Endothelial cell of umbilical vein (primary cell): ENCODE results near the gene CPA3. TPM values are rescaled to one million over a fixed set of nuclear protein-coding genes. Genes with fewer than 3 reads are reported as not detected.

Experiments used
- BruUV-seq: library from RNA; stranded (reverse); fragments of 400-500 nt; replicated peaks from 2 replicates; lab custom pipeline; 2021; lab: Mats Ljungman, UMichigan
- CTCF ChIA-PET: fragments of 300-600, 350-600 bp; sonication (Branson Sonifier 250); formaldehyde crosslinking; loops from one replicate; lab custom pipeline; 2021; ENCODE audit warnings: antibody characterized with exemption, inconsistent platforms; lab: Charles Lee
- POLR2A ChIA-PET: fragments of 300-600, 350-600 bp; sonication (Branson Sonifier 250); formaldehyde crosslinking; loops from one replicate; lab custom pipeline; 2021; ENCODE audit warnings: antibody characterized with exemption, inconsistent platforms; lab: Charles Lee
- DNase-seq: peaks from one replicate; pipeline ENCODE4 v3.0.0-alpha.2; 2011; ENCODE audit warnings: low read depth, low spot score
- FAIRE-seq: peaks from 2 replicates; lab custom pipeline; 2011; peaks lifted over from hg19 to GRCh38; lab: Jason Lieb, UNC
- H2AFZ ChIP-seq: 2 replicates; pipeline ENCODE4 v1.6.0; 2012; ENCODE audit warnings: low read depth, low read length, control low read depth, inconsistent platforms
- H3K27ac ChIP-seq: 2 replicates; pipeline ENCODE4 v1.5.1; 2011; ENCODE audit warnings: low read depth, mild to moderate bottlenecking, control low read depth, low read length, moderate library complexity; ENCODE audit not compliant: insufficient read depth
- H3K27me3 ChIP-seq, 2 experiments: 2 replicates each; pipeline versions ENCODE4 v1.6.0 to v1.6.1; 2011; ENCODE audit warnings: low read length in 2 of 2, mixed read lengths in 1 of 2; ENCODE audit not compliant: control insufficient read depth in 2 of 2, insufficient read depth in 2 of 2
- H3K36me3 ChIP-seq, 2 experiments: 2 replicates in 1 of 2; 3 replicates in 1 of 2; pipeline ENCODE4 v1.5.1; 2011; ENCODE audit warnings: low read length in 2 of 2, mild to moderate bottlenecking in 1 of 2, moderate library complexity in 1 of 2; ENCODE audit not compliant: control insufficient read depth in 2 of 2, insufficient read depth in 2 of 2; ENCODE audit errors: extremely low read depth in 1 of 2
- H3K4me1 ChIP-seq: 3 replicates; pipeline ENCODE4 v1.5.1; 2011; ENCODE audit warnings: mild to moderate bottlenecking, low read length; ENCODE audit not compliant: control insufficient read depth, insufficient read depth; ENCODE audit errors: extremely low read depth
- H3K4me2 ChIP-seq: 2 replicates; pipeline ENCODE4 v1.6.1; 2011; ENCODE audit warnings: low read length, control low read depth, mixed read lengths; ENCODE audit not compliant: insufficient read depth
- H3K4me3 ChIP-seq, 3 experiments: fragments of 200-600 bp in 1 of 3; sonication (generic), shearing (Covaris generic) in 1 of 3; replicated peaks in 1 of 3; 2 replicates each; pipeline ENCODE4 v1.5.1; 2011 to 2016; ENCODE audit warnings: control low read depth in 3 of 3, low read length in 3 of 3, mild to moderate bottlenecking in 2 of 3, inconsistent platforms in 1 of 3, low read depth in 1 of 3, moderate library complexity in 1 of 3; ENCODE audit not compliant: insufficient read depth in 1 of 3
- H3K79me2 ChIP-seq: 2 replicates; pipeline ENCODE4 v1.6.0; 2012; ENCODE audit warnings: low read length, inconsistent platforms; ENCODE audit not compliant: control insufficient read depth, insufficient read depth
- H3K9ac ChIP-seq: replicated peaks from 2 replicates; pipeline ENCODE3; 2011; ENCODE audit warnings: low read length, control low read depth; ENCODE audit not compliant: insufficient read depth; ENCODE audit errors: extremely low read depth
- H3K9me1 ChIP-seq: replicated peaks from 3 replicates; pipeline ENCODE4 v1.6.0; 2011; ENCODE audit warnings: mild to moderate bottlenecking, low read length; ENCODE audit not compliant: control insufficient read depth, insufficient read depth; ENCODE audit errors: extremely low read depth
- H3K9me3 ChIP-seq: replicated peaks from 2 replicates; pipeline ENCODE4 v1.5.1; 2012; ENCODE audit warnings: low read length, inconsistent platforms; ENCODE audit not compliant: control insufficient read depth, insufficient read depth
- H4K20me1 ChIP-seq: replicated peaks from 2 replicates; pipeline ENCODE3; 2011; ENCODE audit warnings: mild to moderate bottlenecking, low read length; ENCODE audit not compliant: control insufficient read depth, insufficient read depth; ENCODE audit errors: extremely low read depth
- EZH2 ChIP-seq: IDR thresholded peaks from 2 replicates; pipeline ENCODE4 v1.6.1; 2012; ENCODE audit warnings: borderline replicate concordance, low read depth, mild to moderate bottlenecking, moderate library complexity, low read length, inconsistent platforms; ENCODE audit not compliant: severe bottlenecking
- FOS ChIP-seq: IDR thresholded peaks from 2 replicates; pipeline ENCODE4 v1.6.1; 2011; ENCODE audit warnings: mild to moderate bottlenecking, low read length, moderate library complexity, borderline replicate concordance; ENCODE audit not compliant: insufficient read depth
- GATA2 ChIP-seq: IDR thresholded peaks from 2 replicates; pipeline ENCODE4 v1.7.0; 2011; ENCODE audit warnings: low read depth, mild to moderate bottlenecking, moderate library complexity, mixed read lengths, low read length; ENCODE audit not compliant: insufficient read length, insufficient read depth
- JUN ChIP-seq: IDR thresholded peaks from 2 replicates; pipeline ENCODE4 v1.6.1; 2011; ENCODE audit warnings: borderline replicate concordance, low read depth; ENCODE audit not compliant: insufficient read length, insufficient read depth
- MYC ChIP-seq: IDR thresholded peaks from one replicate; pipeline ENCODE4 v1.6.1; 2011; ENCODE audit warnings: mild to moderate bottlenecking, low read depth, low read length
- POLR2A ChIP-seq: IDR thresholded peaks from 2 replicates; pipeline ENCODE4 v1.6.1; 2012; ENCODE audit warnings: low read depth, mild to moderate bottlenecking, control low read depth, low read length
- POLR2AphosphoS5 ChIP-seq: IDR thresholded peaks from 2 replicates; pipeline ENCODE4 v1.6.1; 2012; ENCODE audit warnings: low read depth, mild to moderate bottlenecking, control low read depth, low read length, moderate library complexity; ENCODE audit not compliant: insufficient read depth
- dilution Hi-C: fragments of 300-500 bp; cut with MboI; formaldehyde crosslinking; loops from one replicate; pipeline ENCODE4 v1.15.0; 2019; ENCODE audit warnings: low sequenced_read_pairs; ENCODE audit not compliant: extremely low pct_ligation_motif_present
- intact Hi-C: fragments of 100-400 bp; cut with micrococcal nuclease; formaldehyde crosslinking; loops from one replicate; pipeline ENCODE4 v1.10.0; 2022
- polyA plus RNA-seq, 4 experiments: library from polyadenylated mRNA; depleted of rRNA in 3 of 4; stranded (reverse) in 3 of 4; unstranded in 1 of 4; fragments of >200 nt; gene quantifications; 2 replicates each; pipeline versions ENCODE4 v1.2.1 to v1.2.3, GENCODE V29; 2011 to 2012; ENCODE audit warnings: missing spikeins in 1 of 4
- total RNA-seq: library from RNA; stranded (reverse); gene quantifications from 2 replicates; pipeline ENCODE4 v1.2.3, GENCODE V29; 2021
- TF ChIP-seq, protein P1 (sequence below), 2 donors: IDR thresholded peaks; 1 replicate in 1 of 2; 2 replicates in 1 of 2; pipeline ENCODE4 v1.5.1; 2011; ENCODE audit warnings: low read length in 2 of 2, mild to moderate bottlenecking in 2 of 2, moderate library complexity in 2 of 2, control low read depth in 1 of 2, inconsistent platforms in 1 of 2, low read depth in 1 of 2; ENCODE audit not compliant: insufficient read depth in 1 of 2; ENCODE audit errors: extremely low read depth in 1 of 2
- TF ChIP-seq, protein P2 (sequence below): IDR thresholded peaks from 2 replicates; pipeline ENCODE4 v1.6.1; 2011; ENCODE audit not compliant: insufficient read depth, insufficient read length

Gene CPA3
- total and polyA plus RNA-seq, 2 donors (not counting 3 experiments of a cell fraction or from before 2014, with no cell fraction given): 1.7 to 6.4 TPM

DNA sequence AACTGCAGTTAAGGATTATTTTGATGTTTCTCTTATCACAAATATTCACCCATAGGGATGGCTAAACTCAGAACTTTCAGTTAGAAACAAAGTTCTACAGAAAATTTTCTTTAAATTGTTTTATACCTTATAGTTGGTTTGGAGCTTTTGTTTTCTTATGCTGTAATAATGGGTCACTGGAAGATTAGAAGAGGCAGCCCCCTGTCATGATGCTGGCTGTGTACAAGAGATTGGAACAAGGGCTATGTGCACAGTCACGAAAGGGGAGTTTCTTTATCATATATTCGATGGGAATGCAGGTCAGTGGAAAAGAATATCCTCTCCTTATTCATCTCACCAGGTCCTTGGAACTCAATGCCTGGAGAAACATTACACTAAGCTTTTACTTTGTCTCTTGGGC is 12.0 kb upstream of the CPA3 start:
- TF ChIP-seq JUN: no peak
- TF ChIP-seq EZH2: no peak
- no peak for TF ChIP-seq POLR2AphosphoS5
- TF ChIP-seq, protein P1, sequence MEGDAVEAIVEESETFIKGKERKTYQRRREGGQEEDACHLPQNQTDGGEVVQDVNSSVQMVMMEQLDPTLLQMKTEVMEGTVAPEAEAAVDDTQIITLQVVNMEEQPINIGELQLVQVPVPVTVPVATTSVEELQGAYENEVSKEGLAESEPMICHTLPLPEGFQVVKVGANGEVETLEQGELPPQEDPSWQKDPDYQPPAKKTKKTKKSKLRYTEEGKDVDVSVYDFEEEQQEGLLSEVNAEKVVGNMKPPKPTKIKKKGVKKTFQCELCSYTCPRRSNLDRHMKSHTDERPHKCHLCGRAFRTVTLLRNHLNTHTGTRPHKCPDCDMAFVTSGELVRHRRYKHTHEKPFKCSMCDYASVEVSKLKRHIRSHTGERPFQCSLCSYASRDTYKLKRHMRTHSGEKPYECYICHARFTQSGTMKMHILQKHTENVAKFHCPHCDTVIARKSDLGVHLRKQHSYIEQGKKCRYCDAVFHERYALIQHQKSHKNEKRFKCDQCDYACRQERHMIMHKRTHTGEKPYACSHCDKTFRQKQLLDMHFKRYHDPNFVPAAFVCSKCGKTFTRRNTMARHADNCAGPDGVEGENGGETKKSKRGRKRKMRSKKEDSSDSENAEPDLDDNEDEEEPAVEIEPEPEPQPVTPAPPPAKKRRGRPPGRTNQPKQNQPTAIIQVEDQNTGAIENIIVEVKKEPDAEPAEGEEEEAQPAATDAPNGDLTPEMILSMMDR (IDR thresholded peaks at IDR 0.05; ENCODE audit: extremely low read depth in 1 of 2, insufficient read depth in 1 of 2, low read depth in 1 of 2, low read length in 2 of 2): no peak
- TF ChIP-seq POLR2A: no peak
- TF ChIP-seq FOS: no peak
- TF ChIP-seq, protein P2, sequence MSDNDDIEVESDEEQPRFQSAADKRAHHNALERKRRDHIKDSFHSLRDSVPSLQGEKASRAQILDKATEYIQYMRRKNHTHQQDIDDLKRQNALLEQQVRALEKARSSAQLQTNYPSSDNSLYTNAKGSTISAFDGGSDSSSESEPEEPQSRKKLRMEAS: no peak
- TF ChIP-seq GATA2: no peak
- no peak for TF ChIP-seq MYC
- no peak overlapping the region for H3K27ac ChIP-seq
- ChIA-PET CTCF (interaction anchor here (1.5 kb wide), 1 partner anchor 90 kb away, joined by 7 read pairs; no protein-coding TSS in a partner anchor), POLR2A (no interaction called here)
- H3K79me2 ChIP-seq: no peaks in the 10 kb centered on the region
- dilution Hi-C loops (no loop called here), intact Hi-C loops (no loop called here)
- H3K4me1 ChIP-seq: no peaks in the 10 kb centered on the region
- no peak overlapping the region for H3K4me3 ChIP-seq
- no peaks in the 10 kb centered on the region for H3K9me1 ChIP-seq
- no peaks in the 10 kb centered on the region for H3K9me3 ChIP-seq
- no peak overlapping the region for H3K9ac ChIP-seq
- H3K36me3 ChIP-seq: no peaks in the 10 kb centered on the region
- peaks cover 2 to 27% of the 10 kb centered on the region in 2 experiments for H3K27me3 ChIP-seq
- DNase-seq (no peak), FAIRE-seq (no peak)
- no TSS peak for BruUV-seq
- no peaks in the 10 kb centered on the region for H4K20me1 ChIP-seq
- H3K4me2 ChIP-seq: no peak overlapping the region
- H2AFZ ChIP-seq: no peak overlapping the region
